ENCODE results near the gene CALD1.

Gene CALD1

GRCh38 chr7:134788191-134788590 lies 8.8 kb downstream of the CALD1 start:
- DNase-seq (ENCODE audit: low read depth), result no peak

- DNase-seq (ENCODE audit: low read depth), result no peak
Observed at GRCh38 chr7:134789967-134790685, 10.7 kb downstream of the CALD1 start.

- no peak for DNase-seq (ENCODE audit: low read depth)
Observed at GRCh38 chr7:134792968-134793367, 13.5 kb downstream of the CALD1 start.

- DNase-seq (ENCODE audit: low read depth), result no peak
Observed at GRCh38 chr7:134795231-134795630, 15.8 kb downstream of the CALD1 start.

- DNase-seq (ENCODE audit: low read depth), result no peak
Observed at GRCh38 chr7:134798155-134798554, 18.7 kb downstream of the CALD1 start.

- no peak for DNase-seq (ENCODE audit: low read depth)
Observed at GRCh38 chr7:134799377-134799776, 19.9 kb downstream of the CALD1 start.

- no peak for DNase-seq (ENCODE audit: low read depth)
Observed at GRCh38 chr7:134802762-134803161, 23.3 kb downstream of the CALD1 start.

GRCh38 chr7:134804351-134804750 lies 24.9 kb downstream of the CALD1 start:
- no peak for DNase-seq (ENCODE audit: low read depth)

- DNase-seq (ENCODE audit: low read depth), result no peak
Observed at GRCh38 chr7:134804854-134805253, 25.4 kb downstream of the CALD1 start.

GRCh38 chr7:134806197-134806596 lies 26.8 kb downstream of the CALD1 start:
- DNase-seq (ENCODE audit: low read depth), result no peak

- DNase-seq (ENCODE audit: low read depth), result no peak
Observed at GRCh38 chr7:134809616-134810015, 30.2 kb downstream of the CALD1 start.

- no peak for DNase-seq (ENCODE audit: low read depth)
Observed at GRCh38 chr7:134811765-134812164, 32.3 kb downstream of the CALD1 start.

GRCh38 chr7:134813663-134814396 lies 34.4 kb downstream of the CALD1 start:
- no peak for DNase-seq (ENCODE audit: low read depth)

- no peak for DNase-seq (ENCODE audit: low read depth)
Observed at GRCh38 chr7:134814730-134815364, 35.4 kb downstream of the CALD1 start.

GRCh38 chr7:134818613-134819345 lies 39.3 kb downstream of the CALD1 start:
- no peak for DNase-seq (ENCODE audit: low read depth)

- no peak for DNase-seq (ENCODE audit: low read depth)
Observed at GRCh38 chr7:134819401-134819800, 40.0 kb downstream of the CALD1 start.

- DNase-seq (ENCODE audit: low read depth), result no peak
Observed at GRCh38 chr7:134820295-134820694, 40.9 kb downstream of the CALD1 start.

GRCh38 chr7:134820778-134821177 lies 41.3 kb downstream of the CALD1 start:
- DNase-seq (ENCODE audit: low read depth), result no peak

GRCh38 chr7:134823400-134823799 lies 44.0 kb downstream of the CALD1 start:
- no peak for DNase-seq (ENCODE audit: low read depth)

GRCh38 chr7:134825666-134826065 lies 46.2 kb downstream of the CALD1 start:
- no peak for DNase-seq (ENCODE audit: low read depth)

GRCh38 chr7:134826105-134826504 lies 46.7 kb downstream of the CALD1 start:
- no peak for DNase-seq (ENCODE audit: low read depth)

GRCh38 chr7:134827436-134827835 lies 48.0 kb downstream of the CALD1 start:
- no peak for DNase-seq (ENCODE audit: low read depth)

Data from activated T-helper 1 cell treated with Interleukin-2 at 50 U/mL for 16 hours (primary cell).